ENCODE results near the gene KCNK3. TPM values are rescaled to one million over a fixed set of nuclear protein-coding genes. Genes with fewer than 3 reads are reported as not detected.

The KCNK3 gene
- total and polyA plus RNA-seq, 10 of the 15 experiments (the other 5 are each of a cell fraction or from before 2014, with no cell fraction given), result 0.13 TPM; not detected in 9

- no peak for TF ChIP-seq ATF2 (IDR thresholded peaks at IDR 0.05; ENCODE audit: low read length)
- no peak for TF ChIP-seq RELB (IDR thresholded peaks at IDR 0.05; ENCODE audit: low read depth)
- TF ChIP-seq RAD21 (IDR thresholded peaks at IDR 0.05; ENCODE audit: insufficient read depth, low read depth, low read length), result peak; percentile 92
- no peak for TF ChIP-seq SREBF1 (IDR thresholded peaks at IDR 0.05; ENCODE audit: low read length)
Observed at GRCh38 chr2:26745609-26746327, 53.2 kb downstream of the KCNK3 start (continued).

GRCh38 chr2:26746934-26747333, 54.4 kb downstream of the KCNK3 start:
- CTCF ChIA-PET, result interaction anchor here (0.6 to 8.5 kb wide), 8 partner anchors 9 to 436 kb away, joined by 3 to 156 read pairs (median 5); no protein-coding TSS in a partner anchor
- BruUV-seq (replicated peaks), result no TSS peak
- no peaks in the 10 kb centered on the region for H3K27me3 ChIP-seq (replicated peaks in 1 of 2; ENCODE audit: control insufficient read depth in 2 of 2, insufficient read depth in 2 of 2, low read length in 1 of 2)
- H2AFZ ChIP-seq (ENCODE audit: control insufficient read depth, low read depth, low read length), result no peak overlapping the region
- no peak overlapping the region for H3K4me2 ChIP-seq (ENCODE audit: control insufficient read depth, insufficient read depth)
- WGBS (ENCODE audit: insufficient coverage, insufficient replicate concordance, low lambda C conversion rate, missing lambda C conversion rate), result 4% methylated on average over 3 of the region's 3 CpGs
- RAD21 ChIA-PET (ENCODE audit: unreplicated experiment), result interaction anchor here (0.8 to 1.1 kb wide), 2 partner anchors 63 to 139 kb away, joined by 3 read pairs; no protein-coding TSS in a partner anchor
- no peaks in the 10 kb centered on the region for H3K79me2 ChIP-seq (ENCODE audit: control insufficient read depth, insufficient read depth, low read length)
- no peak overlapping the region for H3K4me3 ChIP-seq
- FAIRE-seq (no peak), DNase-seq (ENCODE audit: low read depth, low spot score) (no peak), ATAC-seq (no peak)
- no peak overlapping the region for H3K27ac ChIP-seq (ENCODE audit: control insufficient read depth, insufficient read depth)
- no peaks in the 10 kb centered on the region for H3K9me3 ChIP-seq (replicated peaks; ENCODE audit: control insufficient read depth, insufficient read depth, low read length)
- no peaks in the 10 kb centered on the region for H4K20me1 ChIP-seq (ENCODE audit: control insufficient read depth, insufficient read depth)
- H3K36me3 ChIP-seq (ENCODE audit: control insufficient read depth in 2 of 2, insufficient read depth in 2 of 2, low read length in 1 of 2), result no peaks in the 10 kb centered on the region
- intact Hi-C loops (cut with micrococcal nuclease; ENCODE audit: unreplicated experiment), result loop anchor here (10.0 kb wide), 1 partner anchor 242 kb away; no protein-coding TSS in a partner anchor
- SMC1A ChIA-PET (ENCODE audit: uncharacterized antibody, unreplicated experiment), result interaction anchor here (6.5 kb wide), 1 partner anchor 142 kb away, joined by 53 read pairs; no protein-coding TSS in a partner anchor
- H3K9ac ChIP-seq (ENCODE audit: control insufficient read depth, insufficient read depth, low read length), result no peak overlapping the region
- in situ Hi-C loops (cut with MboI), result no loop called here
- H3K4me1 ChIP-seq (ENCODE audit: control insufficient read depth, insufficient read depth, low read length), result no peaks in the 10 kb centered on the region
- POLR2A ChIA-PET, result interaction anchor here (1.1 kb wide), 1 partner anchor 22 kb away, joined by 3 read pairs; no protein-coding TSS in a partner anchor
- no peak for TF ChIP-seq NR2C2 (IDR thresholded peaks at IDR 0.05; ENCODE audit: borderline replicate concordance, control insufficient read depth, insufficient read length, low read depth)
- no peak for TF ChIP-seq POU2F2 (IDR thresholded peaks at IDR 0.05; ENCODE audit: borderline replicate concordance, low read depth, low read length)
- no peak for TF ChIP-seq RCOR1 (conservative IDR thresholded peaks at IDR 0.05; ENCODE audit: low read depth, low read length)
- TF ChIP-seq ZNF592 (IDR thresholded peaks at IDR 0.05), result no peak
- no peak for TF ChIP-seq USF2 (IDR thresholded peaks at IDR 0.05; ENCODE audit: borderline replicate concordance, low read depth, low read length)
- no peak for TF ChIP-seq HDGF (IDR thresholded peaks at IDR 0.05)
- TF ChIP-seq NFIC (IDR thresholded peaks at IDR 0.05; ENCODE audit: low read depth, low read length), result no peak
- no peak for TF ChIP-seq SMC3 (IDR thresholded peaks at IDR 0.05; ENCODE audit: borderline replicate concordance, low read length)
- no peak for TF ChIP-seq WRNIP1 (IDR thresholded peaks at IDR 0.05; ENCODE audit: borderline replicate concordance, low read depth, low read length)
- TF ChIP-seq RUNX3 (IDR thresholded peaks at IDR 0.05; ENCODE audit: low read length), result no peak
